Suprapubic skin (tissue), 4 donors: Measurements from ENCODE around the gene RNF121. TPM values are rescaled to one million over a fixed set of nuclear protein-coding genes. Genes with fewer than 3 reads are reported as not detected.

Experiments
- DNase-seq, 2 donors: peaks; one replicate each; pipeline ENCODE4 v3.0.0-alpha.2; 2019; ENCODE audit warnings: low spot score in 2 of 2
- H3K27ac ChIP-seq: fragments of 200-600 bp; sonication (generic); one replicate; pipeline ENCODE4 v1.5.1; 2019
- H3K27me3 ChIP-seq: fragments of 200-600 bp; sonication (generic); one replicate; pipeline ENCODE4 v1.5.1; 2019
- H3K36me3 ChIP-seq: fragments of 200-600 bp; sonication (generic); one replicate; pipeline ENCODE4 v1.5.1; 2019
- H3K4me1 ChIP-seq: fragments of 200-600 bp; sonication (generic); one replicate; pipeline ENCODE4 v1.5.1; 2019
- H3K4me3 ChIP-seq: fragments of 200-600 bp; sonication (generic); one replicate; pipeline ENCODE4 v1.5.1; 2019; ENCODE audit warnings: mild to moderate bottlenecking
- H3K9me3 ChIP-seq: fragments of 200-600 bp; sonication (generic); one replicate; pipeline ENCODE4 v1.5.1; 2019
- EP300 ChIP-seq: sonication (generic); formaldehyde crosslinking; IDR thresholded peaks from one replicate; pipeline ENCODE4 v1.6.1; 2017; ENCODE audit warnings: antibody characterized with exemption
- POLR2A ChIP-seq, 2 donors: fragments of 450-650 bp; IDR thresholded peaks; one replicate each; pipeline ENCODE4 v1.6.1; 2017; ENCODE audit warnings: antibody characterized with exemption in 2 of 2, mild to moderate bottlenecking in 2 of 2, moderate library complexity in 2 of 2
- POLR2AphosphoS5 ChIP-seq, 3 donors: sonication (generic); formaldehyde crosslinking; IDR thresholded peaks; one replicate each; pipeline ENCODE4 v1.6.1; 2017; ENCODE audit warnings: antibody characterized with exemption in 3 of 3
- WGBS: methylation state at CpG from one replicate; pipeline ENCODE4 v1.1.5; 2018; 5-methylcytosine and 5-hydroxymethylcytosine counted together
- total RNA-seq, 4 donors: library from RNA; depleted of rRNA; stranded (reverse); fragments of >200 nt; gene quantifications; one replicate each; pipeline ENCODE4 v1.1.0, GENCODE V29; 2016
- TF ChIP-seq, protein P1 (sequence below), 2 donors: fragments of 200-600 bp in 1 of 2; fragments of 450-650 bp in 1 of 2; sonication (generic) in 1 of 2; IDR thresholded peaks; one replicate each; pipeline ENCODE4 v1.5.1; 2016 to 2019; ENCODE audit warnings: antibody characterized with exemption in 2 of 2, mild to moderate bottlenecking in 1 of 2, moderate library complexity in 1 of 2

RNF121 gene
- total RNA-seq, 4 donors from 2014 or later, result 19.6 to 36.0 (median 26.3) TPM

- Histone ChIP-seq H3K27ac (no peak overlapping the region), H3K4me1 (peaks cover 9% of the 10 kb centered on the region), H3K27me3 (no peaks in the 10 kb centered on the region), H3K4me3 (no peak overlapping the region), H3K36me3 (peaks cover 24% of the 10 kb centered on the region), H3K9me3 (no peaks in the 10 kb centered on the region)
- no peak for DNase-seq
- 28% methylated on average over 2 of the region's 2 CpGs for WGBS
- TF ChIP-seq, protein P1, sequence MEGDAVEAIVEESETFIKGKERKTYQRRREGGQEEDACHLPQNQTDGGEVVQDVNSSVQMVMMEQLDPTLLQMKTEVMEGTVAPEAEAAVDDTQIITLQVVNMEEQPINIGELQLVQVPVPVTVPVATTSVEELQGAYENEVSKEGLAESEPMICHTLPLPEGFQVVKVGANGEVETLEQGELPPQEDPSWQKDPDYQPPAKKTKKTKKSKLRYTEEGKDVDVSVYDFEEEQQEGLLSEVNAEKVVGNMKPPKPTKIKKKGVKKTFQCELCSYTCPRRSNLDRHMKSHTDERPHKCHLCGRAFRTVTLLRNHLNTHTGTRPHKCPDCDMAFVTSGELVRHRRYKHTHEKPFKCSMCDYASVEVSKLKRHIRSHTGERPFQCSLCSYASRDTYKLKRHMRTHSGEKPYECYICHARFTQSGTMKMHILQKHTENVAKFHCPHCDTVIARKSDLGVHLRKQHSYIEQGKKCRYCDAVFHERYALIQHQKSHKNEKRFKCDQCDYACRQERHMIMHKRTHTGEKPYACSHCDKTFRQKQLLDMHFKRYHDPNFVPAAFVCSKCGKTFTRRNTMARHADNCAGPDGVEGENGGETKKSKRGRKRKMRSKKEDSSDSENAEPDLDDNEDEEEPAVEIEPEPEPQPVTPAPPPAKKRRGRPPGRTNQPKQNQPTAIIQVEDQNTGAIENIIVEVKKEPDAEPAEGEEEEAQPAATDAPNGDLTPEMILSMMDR (IDR thresholded peaks at IDR 0.05), result no peak
- no peak for TF ChIP-seq EP300
- TF ChIP-seq POLR2AphosphoS5 (IDR thresholded peaks at IDR 0.05), result no peak
- TF ChIP-seq POLR2A (IDR thresholded peaks at IDR 0.05), result no peak
Measured at GRCh38 chr11:71987521-71987920, 58.7 kb downstream of the RNF121 start.

GRCh38 chr11:71988050-71988449 lies 59.2 kb downstream of the RNF121 start:
- Histone ChIP-seq H3K27me3 (no peaks in the 10 kb centered on the region), H3K4me1 (peaks cover 9% of the 10 kb centered on the region), H3K27ac (no peak overlapping the region), H3K4me3 (no peak overlapping the region), H3K36me3 (peaks cover 24% of the 10 kb centered on the region), H3K9me3 (no peaks in the 10 kb centered on the region)
- 29% methylated on average over 3 of the region's 3 CpGs for WGBS
- DNase-seq, result no peak
- TF ChIP-seq POLR2A (IDR thresholded peaks at IDR 0.05), result no peak
- TF ChIP-seq, protein P1 (IDR thresholded peaks at IDR 0.05), result no peak
- no peak for TF ChIP-seq POLR2AphosphoS5 (IDR thresholded peaks at IDR 0.05)
- no peak for TF ChIP-seq EP300

- H3K27ac ChIP-seq, result no peak overlapping the region
- H3K9me3 ChIP-seq, result no peaks in the 10 kb centered on the region
- no peak overlapping the region for H3K4me3 ChIP-seq
- peaks cover 16% of the 10 kb centered on the region for H3K36me3 ChIP-seq
- WGBS, result 55% methylated on average over 3 of the region's 3 CpGs
- no peak for DNase-seq
- H3K27me3 ChIP-seq, result no peaks in the 10 kb centered on the region
- no peak for TF ChIP-seq POLR2AphosphoS5 (IDR thresholded peaks at IDR 0.05)
- TF ChIP-seq, protein P1 (IDR thresholded peaks at IDR 0.05), result no peak
- no peak for TF ChIP-seq EP300
- no peak for TF ChIP-seq POLR2A (IDR thresholded peaks at IDR 0.05)
- peaks cover 9% of the 10 kb centered on the region for H3K4me1 ChIP-seq
Measured at GRCh38 chr11:71990701-71991100, 61.9 kb downstream of the RNF121 start.

DNA sequence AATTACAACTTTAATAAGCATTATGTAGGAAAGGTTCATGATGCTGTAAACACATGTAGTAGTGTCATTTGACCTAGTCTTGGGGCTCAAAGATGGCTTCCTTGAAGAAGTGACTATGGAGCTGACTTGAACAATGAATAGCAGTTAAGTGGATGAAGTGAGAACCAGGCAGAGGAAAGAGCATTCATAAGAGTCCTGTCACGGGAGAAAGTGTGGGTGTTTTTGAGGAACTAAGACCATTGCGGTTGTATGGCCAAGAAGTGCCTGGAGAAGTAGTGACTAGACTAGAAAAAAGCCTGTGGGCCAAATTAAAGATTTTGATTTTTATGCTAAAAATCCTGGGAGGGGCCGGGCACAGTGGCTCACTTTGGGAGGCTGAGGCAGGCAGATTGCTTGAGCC lies 62.6 kb downstream of the RNF121 start:
- peaks cover 9% of the 10 kb centered on the region for H3K4me1 ChIP-seq
- TF ChIP-seq, protein P1 (IDR thresholded peaks at IDR 0.05), result no peak
- no peak for TF ChIP-seq POLR2A (IDR thresholded peaks at IDR 0.05)
- no peak for TF ChIP-seq POLR2AphosphoS5 (IDR thresholded peaks at IDR 0.05)
- TF ChIP-seq EP300, result no peak
- peaks cover 21% of the 10 kb centered on the region for H3K36me3 ChIP-seq
- no peak overlapping the region for H3K27ac ChIP-seq
- WGBS, result 85% methylated on average over 3 of the region's 3 CpGs
- H3K4me3 ChIP-seq, result no peak overlapping the region
- no peaks in the 10 kb centered on the region for H3K27me3 ChIP-seq
- no peaks in the 10 kb centered on the region for H3K9me3 ChIP-seq
- no peak for DNase-seq

- no peaks in the 10 kb centered on the region for H3K27me3 ChIP-seq
- TF ChIP-seq POLR2AphosphoS5 (IDR thresholded peaks at IDR 0.05) (no peak), POLR2A (IDR thresholded peaks at IDR 0.05) (no peak), EP300 (no peak)
- TF ChIP-seq, protein P1 (IDR thresholded peaks at IDR 0.05), result no peak
- DNase-seq, result no peak
- WGBS, result 78% methylated on average over 3 of the region's 3 CpGs
- H3K4me3 ChIP-seq, result no peak overlapping the region
- H3K4me1 ChIP-seq, result peaks cover 9% of the 10 kb centered on the region
- no peaks in the 10 kb centered on the region for H3K9me3 ChIP-seq
- H3K36me3 ChIP-seq, result peaks cover 21% of the 10 kb centered on the region
- H3K27ac ChIP-seq, result no peak overlapping the region
Measured at GRCh38 chr11:71992136-71992730, 63.4 kb downstream of the RNF121 start.
